Measurements from ENCODE around the gene GABRB2.

Gene GABRB2
- total RNA-seq, result 0 to 0.29 (median 0) reads per million in 9 experiments

DNA sequence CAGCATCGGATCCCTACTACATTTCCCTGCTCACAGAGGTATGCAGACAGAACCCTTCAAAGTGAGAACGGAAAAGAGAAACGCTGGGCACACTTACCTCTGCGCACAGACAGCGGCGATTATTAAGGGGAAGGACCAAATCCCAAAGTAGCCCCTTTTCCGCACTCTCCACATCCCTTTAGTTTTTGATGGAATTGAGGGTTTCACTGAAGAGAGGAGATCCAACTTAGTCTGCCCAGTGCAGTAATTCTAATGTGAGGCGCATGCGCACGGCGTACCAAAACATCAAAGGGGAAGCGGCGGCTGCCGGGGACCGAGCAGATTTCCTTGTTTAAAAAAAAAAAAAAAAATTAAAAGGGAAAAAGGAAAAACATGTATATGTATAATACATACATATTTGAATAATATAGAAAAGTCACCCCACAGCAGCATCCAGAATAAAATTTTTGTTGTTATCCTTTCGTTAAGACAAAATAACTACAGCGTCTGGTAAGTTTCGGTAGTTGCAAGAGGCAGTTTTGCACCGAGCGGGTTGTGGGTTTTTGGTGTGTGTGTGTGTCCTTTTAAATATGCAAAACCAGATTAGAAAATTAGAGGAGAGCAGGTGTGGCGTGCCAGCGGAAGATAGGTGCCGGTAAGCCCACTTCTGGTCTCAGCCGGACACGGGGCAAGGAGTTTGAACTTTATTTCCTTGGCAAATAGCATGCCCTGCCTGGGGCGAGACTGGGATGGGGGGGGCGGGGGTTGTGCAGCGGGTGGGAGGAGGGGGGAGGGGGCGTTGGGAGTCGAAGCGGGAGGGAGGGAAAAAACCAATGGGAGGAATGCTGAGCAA is at the start of gene GABRB2:
Gene GABRB2 (minus strand): TSS at position 256 of the 832 bp plus-strand sequence. CDS start 82 bp downstream, at position 174.
- H3K27ac Mint-ChIP-seq, result peak within 1 kb of the TSS in 1 of 2 donors; percentile 75
- DNase-seq (no peak), ATAC-seq (replicated peaks) (no peak)
- peaks cover 0 to 2% of the 10 kb centered on the region in 2 donors for H3K4me1 Mint-ChIP-seq (ENCODE audit: low read depth in 2 of 2)
- H3K9me3 Mint-ChIP-seq, result peaks cover 1 to 2% of the 10 kb centered on the region in 2 donors
- H3K36me3 Mint-ChIP-seq (ENCODE audit: insufficient read depth), result no peaks in the 10 kb centered on the region
- peak within 1 kb of the TSS; percentile 56 to 69 for H3K4me3 Mint-ChIP-seq
- H3K27me3 Mint-ChIP-seq, result peaks cover 32 to 54% of the 10 kb centered on the region in 2 donors

GRCh38 chr5:161585798-161586197 is 39.3 kb upstream of the GABRB2 start:
- Mint-ChIP-seq H3K4me3 (no peak overlapping the region), H3K27ac (no peak overlapping the region), H3K4me1 (ENCODE audit: low read depth in 2 of 2) (no peaks in the 10 kb centered on the region), H3K36me3 (ENCODE audit: insufficient read depth) (no peaks in the 10 kb centered on the region), H3K9me3 (peaks cover 4 to 5% of the 10 kb centered on the region in 2 donors), H3K27me3 (no peaks in the 10 kb centered on the region)
- ATAC-seq (replicated peaks), result no peak
- no peak for DNase-seq

DNA sequence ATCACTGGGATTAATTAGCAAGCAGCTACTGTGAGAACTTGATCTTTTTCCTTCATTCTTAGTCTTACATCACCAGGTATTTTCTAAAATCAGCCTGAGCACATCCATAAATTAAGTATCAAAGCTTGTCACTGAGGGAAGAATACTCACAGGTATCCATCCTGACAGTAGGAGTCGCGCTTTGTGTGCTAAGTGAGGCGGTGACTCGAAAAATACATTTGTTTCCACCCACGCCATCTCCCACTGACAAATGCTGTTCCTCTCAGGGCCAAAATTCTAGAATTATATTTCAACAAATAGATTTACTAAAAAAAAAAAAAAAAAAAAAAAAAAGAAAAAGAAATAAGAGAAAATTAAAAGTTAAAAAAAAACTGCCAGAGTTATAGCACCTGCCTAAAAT is 34.1 kb upstream of the GABRB2 start:
- Mint-ChIP-seq H3K36me3 (ENCODE audit: insufficient read depth) (no peaks in the 10 kb centered on the region), H3K4me1 (ENCODE audit: low read depth in 2 of 2) (no peaks in the 10 kb centered on the region), H3K27me3 (no peaks in the 10 kb centered on the region), H3K4me3 (no peak overlapping the region), H3K9me3 (peaks cover 2 to 6% of the 10 kb centered on the region in 2 donors), H3K27ac (no peak overlapping the region)
- no peak for ATAC-seq (replicated peaks)
- DNase-seq, result no peak

DNA sequence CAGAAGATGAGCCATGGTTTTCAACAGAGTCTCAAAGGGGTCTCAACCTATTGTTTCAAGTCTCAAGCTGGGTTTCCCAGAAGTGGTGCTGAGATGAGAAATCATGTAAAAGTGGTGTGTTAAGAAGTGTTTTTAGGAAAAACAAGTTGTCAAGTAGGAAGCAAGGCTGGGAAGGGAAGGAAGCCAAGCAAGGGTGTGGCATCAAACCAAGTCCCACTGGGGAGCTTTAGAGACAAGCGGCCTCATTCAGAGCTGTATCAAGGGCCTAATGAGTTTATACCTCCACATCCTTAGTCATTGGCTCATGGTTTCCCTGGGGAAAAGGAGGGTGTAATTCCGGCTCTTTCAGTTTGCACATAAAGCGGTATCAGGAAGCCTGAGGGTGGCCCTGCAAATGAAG is 26.4 kb upstream of the GABRB2 start:
- no peak overlapping the region for H3K4me3 Mint-ChIP-seq
- H3K4me1 Mint-ChIP-seq (ENCODE audit: low read depth in 2 of 2), result no peaks in the 10 kb centered on the region
- DNase-seq (no peak), ATAC-seq (replicated peaks) (no peak)
- no peaks in the 10 kb centered on the region for H3K27me3 Mint-ChIP-seq
- peaks cover 6 to 7% of the 10 kb centered on the region in 2 donors for H3K9me3 Mint-ChIP-seq
- no peaks in the 10 kb centered on the region for H3K36me3 Mint-ChIP-seq (ENCODE audit: insufficient read depth)
- H3K27ac Mint-ChIP-seq, result no peak overlapping the region

GRCh38 chr5:161566081-161566480 is 19.6 kb upstream of the GABRB2 start:
- H3K36me3 Mint-ChIP-seq (ENCODE audit: insufficient read depth), result no peaks in the 10 kb centered on the region
- no peaks in the 10 kb centered on the region for H3K27me3 Mint-ChIP-seq
- peaks cover 7 to 9% of the 10 kb centered on the region in 2 donors for H3K9me3 Mint-ChIP-seq
- no peak overlapping the region for H3K27ac Mint-ChIP-seq
- no peak overlapping the region for H3K4me3 Mint-ChIP-seq
- DNase-seq, result no peak
- no peak for ATAC-seq (replicated peaks)
- H3K4me1 Mint-ChIP-seq (ENCODE audit: low read depth in 2 of 2), result no peaks in the 10 kb centered on the region

DNA sequence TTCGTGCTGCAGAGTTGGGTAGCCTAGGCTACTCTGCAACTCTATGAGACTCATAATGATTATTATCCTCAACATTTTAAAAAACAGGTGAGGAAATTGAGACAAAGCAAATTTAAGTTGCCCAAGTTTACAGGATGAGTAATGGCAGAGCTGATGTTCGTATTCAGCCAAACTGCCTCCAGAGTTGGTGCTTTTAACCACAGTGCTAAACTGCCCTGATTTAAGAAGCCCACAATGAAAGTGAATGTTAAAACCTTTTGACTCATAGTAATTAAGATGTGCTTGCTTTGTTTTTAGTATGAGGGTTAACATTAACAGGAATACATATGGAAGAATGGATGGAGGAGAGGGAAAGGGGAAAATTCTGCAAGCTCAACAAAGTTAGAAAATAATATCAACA is 15.9 kb upstream of the GABRB2 start:
- peaks cover 9 to 21% of the 10 kb centered on the region in 2 donors for H3K9me3 Mint-ChIP-seq
- DNase-seq, result no peak
- H3K27me3 Mint-ChIP-seq, result no peaks in the 10 kb centered on the region
- H3K4me3 Mint-ChIP-seq, result no peak overlapping the region
- no peak overlapping the region for H3K27ac Mint-ChIP-seq
- ATAC-seq (replicated peaks), result no peak
- no peaks in the 10 kb centered on the region for H3K4me1 Mint-ChIP-seq (ENCODE audit: low read depth in 2 of 2)
- no peaks in the 10 kb centered on the region for H3K36me3 Mint-ChIP-seq (ENCODE audit: insufficient read depth)

DNA sequence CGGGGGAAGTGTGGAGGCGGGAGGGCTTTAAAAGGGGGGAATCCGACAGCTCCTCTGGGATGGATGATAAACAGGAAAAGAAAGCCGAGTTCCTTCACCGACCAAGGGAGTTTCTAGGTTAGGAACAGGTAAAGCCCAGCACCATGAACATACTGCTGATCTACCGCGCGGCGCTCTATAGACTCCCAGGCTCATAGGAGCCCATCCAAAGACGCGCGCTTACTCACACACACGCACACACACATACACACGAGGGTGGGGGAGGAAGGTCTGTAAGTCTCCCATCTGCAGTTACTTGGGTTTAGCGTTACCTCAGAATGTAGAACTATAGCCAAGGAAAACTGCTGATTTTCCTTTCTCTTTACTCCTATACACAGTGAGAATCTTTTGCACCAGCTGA is 2.6 kb upstream of the GABRB2 start:
- Mint-ChIP-seq H3K36me3 (ENCODE audit: insufficient read depth) (no peaks in the 10 kb centered on the region), H3K4me1 (ENCODE audit: low read depth in 2 of 2) (peaks cover 0 to 2% of the 10 kb centered on the region in 2 donors), H3K4me3 (no peak overlapping the region), H3K27me3 (peaks cover 32 to 54% of the 10 kb centered on the region in 2 donors), H3K27ac (no peak overlapping the region), H3K9me3 (peaks cover 5 to 12% of the 10 kb centered on the region in 2 donors)
- DNase-seq (no peak), ATAC-seq (replicated peaks) (no peak)

GRCh38 chr5:161548487-161549094 is 2.1 kb upstream of the GABRB2 start:
- H3K9me3 Mint-ChIP-seq, result peaks cover 2 to 8% of the 10 kb centered on the region in 2 donors
- DNase-seq (no peak), ATAC-seq (replicated peaks) (no peak)
- H3K27ac Mint-ChIP-seq, result no peak overlapping the region
- H3K4me3 Mint-ChIP-seq, result no peak overlapping the region
- H3K4me1 Mint-ChIP-seq (ENCODE audit: low read depth in 2 of 2), result peaks cover 0 to 2% of the 10 kb centered on the region in 2 donors
- H3K36me3 Mint-ChIP-seq (ENCODE audit: insufficient read depth), result no peaks in the 10 kb centered on the region
- H3K27me3 Mint-ChIP-seq, result peaks cover 32 to 54% of the 10 kb centered on the region in 2 donors

GRCh38 chr5:161547738-161548486 is 1.4 kb upstream of the GABRB2 start:
- Mint-ChIP-seq H3K27me3 (peaks cover 32 to 54% of the 10 kb centered on the region in 2 donors), H3K36me3 (ENCODE audit: insufficient read depth) (no peaks in the 10 kb centered on the region), H3K4me3 (peak overlapping the region in 1 of 2 donors; percentile 69), H3K4me1 (ENCODE audit: low read depth in 2 of 2) (peaks cover 0 to 2% of the 10 kb centered on the region in 2 donors), H3K9me3 (peaks cover 2 to 8% of the 10 kb centered on the region in 2 donors), H3K27ac (no peak overlapping the region)
- DNase-seq, result no peak
- no peak for ATAC-seq (replicated peaks)

GRCh38 chr5:161547406-161547737 is 847 bp upstream of the GABRB2 start:
- Mint-ChIP-seq H3K9me3 (peaks cover 2 to 8% of the 10 kb centered on the region in 2 donors), H3K27ac (no peak overlapping the region), H3K36me3 (ENCODE audit: insufficient read depth) (no peaks in the 10 kb centered on the region), H3K27me3 (peaks cover 32 to 54% of the 10 kb centered on the region in 2 donors), H3K4me3 (peak overlapping the region; percentile 56 to 69), H3K4me1 (ENCODE audit: low read depth in 2 of 2) (peaks cover 0 to 2% of the 10 kb centered on the region in 2 donors)
- DNase-seq (no peak), ATAC-seq (replicated peaks) (no peak)

DNA sequence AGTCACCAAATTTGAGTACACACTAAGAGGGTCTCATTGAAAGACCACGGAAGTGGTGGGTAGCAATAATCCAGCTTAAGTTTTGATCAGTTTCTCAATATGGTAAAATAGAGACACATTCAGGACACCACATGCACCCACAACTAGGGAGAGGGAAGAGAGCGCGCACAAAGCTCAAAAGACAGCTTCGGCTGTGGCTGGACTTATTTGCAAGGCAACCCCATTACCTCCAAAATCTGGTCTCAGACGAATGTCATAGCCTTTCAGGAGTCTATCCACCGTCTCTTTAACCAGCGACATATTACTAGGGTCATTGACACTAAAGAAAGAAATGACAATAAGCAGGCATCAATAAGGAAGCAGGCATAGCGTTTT is 443 bp downstream of the GABRB2 start:
- peaks cover 30 to 54% of the 10 kb centered on the region in 2 donors for H3K27me3 Mint-ChIP-seq
- peak overlapping the region in 1 of 2 donors; percentile 75 for H3K27ac Mint-ChIP-seq
- peak overlapping the region; percentile 56 to 69 for H3K4me3 Mint-ChIP-seq
- H3K36me3 Mint-ChIP-seq (ENCODE audit: insufficient read depth), result no peaks in the 10 kb centered on the region
- peaks cover 0 to 2% of the 10 kb centered on the region in 2 donors for H3K4me1 Mint-ChIP-seq (ENCODE audit: low read depth in 2 of 2)
- ATAC-seq (replicated peaks) (no peak), DNase-seq (no peak)
- peaks cover 0 to 4% of the 10 kb centered on the region in 2 donors for H3K9me3 Mint-ChIP-seq

DNA sequence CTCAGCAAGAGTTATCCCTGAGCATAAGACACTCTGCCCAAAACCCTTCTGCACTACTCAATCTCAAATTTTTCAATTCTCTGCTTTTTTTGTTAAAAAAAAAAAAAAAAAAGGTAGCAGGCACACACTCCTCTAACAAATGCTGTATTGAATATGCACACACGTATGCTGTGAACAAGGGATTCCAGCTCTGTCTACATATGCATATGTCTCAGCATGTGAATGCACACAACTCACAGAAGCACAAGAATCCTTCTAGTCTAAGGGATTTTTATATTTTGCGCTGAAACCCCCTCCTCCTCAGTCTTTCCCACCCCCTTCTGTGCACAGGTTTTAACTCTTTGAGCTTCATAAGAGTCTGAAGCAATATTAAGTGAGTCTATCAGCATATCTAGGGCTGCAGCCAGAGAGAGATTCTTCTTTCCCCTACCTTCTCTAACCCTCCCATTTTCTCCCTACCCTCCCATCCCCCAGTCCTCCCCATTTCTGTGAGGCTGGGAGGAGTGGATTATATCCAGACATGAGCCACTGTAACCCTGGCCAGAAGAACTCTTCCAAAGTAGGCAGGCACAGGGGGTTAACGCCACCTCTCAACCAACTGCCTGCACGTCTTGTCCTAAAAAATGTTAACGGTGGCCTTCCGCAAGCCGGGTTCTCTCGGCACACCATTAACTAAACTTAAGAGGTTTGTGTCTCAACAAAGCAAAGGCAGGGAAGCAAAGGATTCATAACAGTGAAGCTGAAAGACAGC is 1.0 kb downstream of the GABRB2 start:
- peaks cover 2% of the 10 kb centered on the region in 2 donors for H3K9me3 Mint-ChIP-seq
- no peak for DNase-seq
- peaks cover 0 to 2% of the 10 kb centered on the region in 2 donors for H3K4me1 Mint-ChIP-seq (ENCODE audit: low read depth in 2 of 2)
- H3K27ac Mint-ChIP-seq, result peak overlapping the region in 1 of 2 donors; percentile 75
- peaks cover 25 to 54% of the 10 kb centered on the region in 2 donors for H3K27me3 Mint-ChIP-seq
- H3K36me3 Mint-ChIP-seq (ENCODE audit: insufficient read depth), result no peaks in the 10 kb centered on the region
- H3K4me3 Mint-ChIP-seq, result no peak overlapping the region
- ATAC-seq (replicated peaks), result no peak

- no peak overlapping the region for H3K27ac Mint-ChIP-seq
- DNase-seq, result no peak
These were observed 2.2 kb downstream of the GABRB2 start for GRCh38 chr5:161544350-161544765.

More at GRCh38 chr5:161544350-161544765, 2.2 kb downstream of the GABRB2 start:
- peaks cover 24 to 53% of the 10 kb centered on the region in 2 donors for H3K27me3 Mint-ChIP-seq
- H3K4me3 Mint-ChIP-seq, result no peak overlapping the region
- no peak for ATAC-seq (replicated peaks)
- peaks cover 0 to 2% of the 10 kb centered on the region in 2 donors for H3K4me1 Mint-ChIP-seq (ENCODE audit: low read depth in 2 of 2)
- H3K36me3 Mint-ChIP-seq (ENCODE audit: insufficient read depth), result no peaks in the 10 kb centered on the region
- peaks cover 4 to 7% of the 10 kb centered on the region in 2 donors for H3K9me3 Mint-ChIP-seq
